Measurements from ENCODE around the gene IPO13.

- TF ChIP-seq POLR2A (IDR thresholded peaks at IDR 0.05) (no peak), CTCF (IDR thresholded peaks at IDR 0.05) (no peak)
Observed at GRCh38 chr1:44015206-44015605, 68.5 kb downstream of the IPO13 start.
